Naive thymus-derived CD8-positive, alpha-beta T cell (primary cell): Measurements from ENCODE around the gene PCDHGA12. TPM values are rescaled to one million over a fixed set of nuclear protein-coding genes. Genes with fewer than 3 reads are reported as not detected.
"Not testable (repeated sequence)": the region's sequence is repeated elsewhere in the genome, so short reads cannot be mapped to it uniquely, and the experiment has no call there.

ENCODE experiments used
- ATAC-seq, 2 donors: fragments of 150-1000 bp; cut with Tn5 transposase in 1 of 2; sonication (Bioruptor Pico), chemical (Tn5 transposase) in 1 of 2; 1 replicate in 1 of 2; 2 replicates in 1 of 2; pipeline ENCODE4 v1.10.0; 2021; ENCODE audit warnings: mild to moderate bottlenecking in 2 of 2, moderate library complexity in 2 of 2
- POLR2A ChIA-PET: fragments of 350-600 bp; sonication (Branson Sonifier 250); formaldehyde crosslinking; loops from one replicate; lab custom pipeline; 2021; ENCODE audit warnings: antibody characterized with exemption; lab: Charles Lee
- DNase-seq, 10 donors: peaks; one replicate each; pipeline versions ENCODE4 v3.0.0 to v3.0.0-alpha.2; 2020 to 2022
- H3K27ac Mint-ChIP-seq, 10 donors: one replicate each; pipeline ENCODE4 v1.8.0; 2020 to 2022; ENCODE audit warnings: mild to moderate bottlenecking in 10 of 10, mixed read lengths in 10 of 10, moderate library complexity in 4 of 10, inconsistent platforms in 1 of 10
- H3K27me3 Mint-ChIP-seq, 5 donors: one replicate each; pipeline ENCODE4 v1.8.0; 2021 to 2022; ENCODE audit warnings: mixed read lengths in 5 of 5
- H3K36me3 Mint-ChIP-seq, 3 donors: one replicate each; pipeline ENCODE4 v1.8.0; 2020 to 2022; ENCODE audit warnings: mixed read lengths in 3 of 3, mild to moderate bottlenecking in 2 of 3, inconsistent platforms in 1 of 3
- H3K4me1 Mint-ChIP-seq, 4 donors: one replicate each; pipeline ENCODE4 v1.8.0; 2021 to 2022; ENCODE audit warnings: mixed read lengths in 4 of 4
- H3K4me3 Mint-ChIP-seq, 10 donors: one replicate each; pipeline ENCODE4 v1.8.0; 2020 to 2022; ENCODE audit warnings: mild to moderate bottlenecking in 10 of 10, mixed read lengths in 10 of 10, moderate library complexity in 6 of 10, inconsistent platforms in 1 of 10
- H3K9me3 Mint-ChIP-seq, 9 donors: one replicate each; pipeline ENCODE4 v1.8.0; 2020 to 2022; ENCODE audit warnings: mixed read lengths in 9 of 9, mild to moderate bottlenecking in 3 of 9, inconsistent platforms in 1 of 9, moderate library complexity in 1 of 9
- polyA plus RNA-seq, 3 donors: library from polyadenylated mRNA; unstranded; fragments of 300-500 nt; fragmentation: Illumina TruSeq; gene quantifications; one replicate each; pipeline ENCODE4 v1.2.3, GENCODE V29; 2021
- total RNA-seq, 8 experiments: library from RNA in 2 of 8; stranded (reverse) in 2 of 8; gene quantifications; one replicate each; pipeline ENCODE4 v1.2.3 and lab custom pipeline; 2021 to 2026

The PCDHGA12 gene
- total and polyA plus RNA-seq, 5 experiments from 2014 or later, result 0.06 to 0.22 (median 0.07) TPM; not detected in 2

DNA sequence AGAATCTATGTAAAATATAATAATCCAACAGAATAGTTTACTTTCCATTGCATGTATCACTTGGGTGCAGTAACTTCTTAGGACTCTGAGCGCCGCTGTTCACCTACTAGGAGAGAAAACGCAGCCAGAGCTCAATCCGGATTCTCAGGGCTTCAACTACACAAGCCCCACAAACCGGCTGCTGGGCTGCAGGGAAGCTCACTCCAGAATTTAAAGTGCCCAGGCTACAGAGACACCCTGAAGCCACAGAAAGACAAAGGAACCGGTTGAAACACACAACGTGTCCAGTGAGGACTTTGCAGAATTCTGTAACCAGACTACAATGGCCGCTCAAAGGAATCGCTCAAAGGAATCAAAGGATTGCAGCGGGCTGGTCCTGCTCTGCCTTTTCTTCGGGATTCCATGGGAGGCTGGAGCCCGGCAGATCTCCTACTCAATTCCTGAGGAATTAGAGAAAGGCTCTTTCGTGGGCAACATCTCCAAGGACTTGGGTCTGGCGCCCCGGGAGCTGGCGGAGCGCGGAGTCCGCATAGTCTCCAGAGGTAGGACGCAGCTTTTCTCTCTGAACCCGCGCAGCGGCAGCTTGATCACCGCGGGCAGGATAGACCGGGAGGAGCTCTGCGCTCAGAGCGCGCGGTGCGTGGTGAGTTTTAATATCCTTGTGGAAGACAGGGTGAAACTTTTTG, 17.3 kb upstream of the PCDHGA12 start, which contains the start of gene PCDHGA10:
PCDHGA10 (plus strand) TSS at position 134 of the 686 bp plus-strand sequence; CDS start at position 323, 189 bp downstream.
- Mint-ChIP-seq H3K27me3 (peaks cover 46 to 73% (median 64%) of the 10 kb centered on the region in 5 donors), H3K36me3 (peaks cover 17 to 44% (median 23%) of the 10 kb centered on the region in 3 donors), H3K9me3 (peaks cover 0 to 63% (median 43%) of the 10 kb centered on the region in 9 donors), H3K4me1 (peaks cover 10 to 24% (median 15%) of the 10 kb centered on the region in 4 donors), H3K4me3 (peak within 1 kb of the TSS; percentile 78 to 91 (median 90)), H3K27ac (peak within 1 kb of the TSS in 3 of 10 donors; percentile 46 to 76 (median 50))
- POLR2A ChIA-PET, result interaction anchor here (1.6 kb wide), 1 partner anchor 93 kb away, joined by 4 read pairs; the partner anchor contains the start of gene TAF7
- ATAC-seq, result peak; percentile 77 to 78
- DNase-seq, result peak in 9 of 10 donors; percentile 16 to 72 (median 48)

DNA sequence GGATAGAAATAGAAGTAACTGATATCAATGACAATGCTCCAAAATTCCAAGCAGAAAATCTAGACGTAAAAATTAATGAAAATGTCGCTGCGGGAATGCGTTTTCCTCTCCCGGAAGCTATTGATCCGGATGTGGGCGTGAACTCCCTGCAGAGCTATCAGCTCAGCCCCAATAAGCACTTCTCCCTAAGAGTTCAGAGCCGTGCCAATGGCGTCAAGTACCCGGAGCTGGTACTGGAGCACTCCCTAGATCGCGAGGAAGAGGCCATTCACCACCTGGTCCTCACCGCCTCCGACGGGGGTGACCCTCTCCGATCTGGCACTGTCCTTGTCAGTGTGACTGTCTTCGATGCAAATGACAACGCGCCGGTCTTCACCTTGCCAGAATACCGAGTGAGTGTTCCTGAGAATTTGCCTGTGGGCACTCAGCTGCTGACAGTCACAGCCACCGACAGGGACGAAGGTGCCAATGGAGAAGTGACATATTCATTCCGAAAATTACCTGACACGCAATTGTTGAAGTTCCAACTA, 16.7 kb upstream of the PCDHGA12 start:
- H3K9me3 Mint-ChIP-seq, result peaks cover 0 to 63% (median 43%) of the 10 kb centered on the region in 9 donors
- H3K4me1 Mint-ChIP-seq, result peaks cover 9 to 24% (median 16%) of the 10 kb centered on the region in 4 donors
- peak overlapping the region; percentile 78 to 91 (median 90) for H3K4me3 Mint-ChIP-seq
- DNase-seq (no peak), ATAC-seq (no peak)
- POLR2A ChIA-PET, result interaction anchor here (1.6 kb wide), 1 partner anchor 93 kb away, joined by 4 read pairs; the partner anchor contains the start of gene TAF7
- peaks cover 48 to 73% (median 65%) of the 10 kb centered on the region in 5 donors for H3K27me3 Mint-ChIP-seq
- peaks cover 22 to 44% (median 23%) of the 10 kb centered on the region in 3 donors for H3K36me3 Mint-ChIP-seq
- H3K27ac Mint-ChIP-seq, result peak overlapping the region in 3 of 10 donors; percentile 44 to 76 (median 46)

DNA sequence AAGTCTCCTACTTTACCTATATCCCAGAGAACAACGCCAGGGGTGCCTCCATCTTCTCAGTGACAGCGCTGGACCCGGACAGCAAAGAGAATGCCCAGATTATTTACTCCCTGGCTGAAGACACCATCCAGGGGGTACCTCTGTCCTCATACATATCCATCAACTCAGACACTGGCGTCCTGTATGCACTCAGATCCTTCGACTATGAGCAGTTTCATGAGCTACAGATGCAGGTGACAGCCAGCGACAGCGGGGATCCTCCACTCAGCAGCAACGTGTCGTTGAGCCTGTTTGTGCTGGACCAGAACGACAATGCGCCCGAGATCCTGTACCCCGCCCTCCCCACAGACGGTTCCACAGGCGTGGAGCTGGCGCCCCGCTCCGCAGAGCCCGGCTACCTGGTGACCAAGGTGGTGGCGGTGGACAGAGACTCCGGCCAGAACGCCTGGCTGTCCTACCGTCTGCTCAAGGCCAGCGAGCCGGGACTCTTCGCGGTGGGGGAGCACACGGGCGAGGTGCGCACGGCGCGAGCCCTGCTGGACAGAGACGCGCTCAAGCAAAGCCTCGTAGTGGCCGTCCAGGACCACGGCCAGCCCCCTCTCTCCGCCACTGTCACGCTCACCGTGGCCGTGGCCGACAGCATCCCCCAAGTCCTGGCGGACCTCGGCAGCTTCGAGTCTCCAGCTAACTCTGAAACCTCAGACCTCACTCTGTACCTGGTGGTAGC, 15.6 kb upstream of the PCDHGA12 start:
- peaks cover 0 to 62% (median 39%) of the 10 kb centered on the region in 9 donors for H3K9me3 Mint-ChIP-seq
- POLR2A ChIA-PET, H3K27ac Mint-ChIP-seq: not testable (repeated sequence)

DNA sequence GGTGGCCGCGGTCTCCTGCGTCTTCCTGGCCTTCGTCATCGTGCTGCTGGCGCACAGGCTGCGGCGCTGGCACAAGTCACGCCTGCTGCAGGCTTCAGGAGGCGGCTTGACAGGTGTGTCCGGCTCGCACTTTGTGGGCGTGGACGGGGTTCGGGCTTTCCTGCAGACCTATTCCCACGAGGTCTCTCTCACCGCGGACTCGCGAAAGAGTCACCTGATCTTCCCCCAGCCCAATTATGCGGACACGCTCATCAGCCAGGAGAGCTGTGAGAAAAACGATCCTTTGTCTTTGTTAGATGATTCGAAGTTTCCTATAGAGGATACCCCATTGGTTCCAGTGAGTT, 15.1 kb upstream of the PCDHGA12 start:
- peaks cover 48 to 74% (median 63%) of the 10 kb centered on the region in 5 donors for H3K27me3 Mint-ChIP-seq
- peaks cover 0 to 64% (median 35%) of the 10 kb centered on the region in 9 donors for H3K9me3 Mint-ChIP-seq
- POLR2A ChIA-PET, ATAC-seq, DNase-seq, H3K27ac Mint-ChIP-seq: not testable (repeated sequence)
- H3K4me3 Mint-ChIP-seq, result peak overlapping the region in 6 of 10 donors; percentile 14 to 49 (median 31)
- peaks cover 9 to 24% (median 17%) of the 10 kb centered on the region in 4 donors for H3K4me1 Mint-ChIP-seq
- H3K36me3 Mint-ChIP-seq, result peaks cover 21 to 41% (median 25%) of the 10 kb centered on the region in 3 donors

More for the DNA sequence above, 15.6 kb upstream of the PCDHGA12 start:
- Mint-ChIP-seq H3K27me3 (peaks cover 47 to 74% (median 61%) of the 10 kb centered on the region in 5 donors), H3K4me3 (peak overlapping the region in 8 of 10 donors; percentile 0 to 81 (median 36)), H3K36me3 (peaks cover 19 to 40% (median 24%) of the 10 kb centered on the region in 3 donors), H3K4me1 (peaks cover 9 to 24% (median 16%) of the 10 kb centered on the region in 4 donors)
- DNase-seq, ATAC-seq: not testable (repeated sequence)

DNA sequence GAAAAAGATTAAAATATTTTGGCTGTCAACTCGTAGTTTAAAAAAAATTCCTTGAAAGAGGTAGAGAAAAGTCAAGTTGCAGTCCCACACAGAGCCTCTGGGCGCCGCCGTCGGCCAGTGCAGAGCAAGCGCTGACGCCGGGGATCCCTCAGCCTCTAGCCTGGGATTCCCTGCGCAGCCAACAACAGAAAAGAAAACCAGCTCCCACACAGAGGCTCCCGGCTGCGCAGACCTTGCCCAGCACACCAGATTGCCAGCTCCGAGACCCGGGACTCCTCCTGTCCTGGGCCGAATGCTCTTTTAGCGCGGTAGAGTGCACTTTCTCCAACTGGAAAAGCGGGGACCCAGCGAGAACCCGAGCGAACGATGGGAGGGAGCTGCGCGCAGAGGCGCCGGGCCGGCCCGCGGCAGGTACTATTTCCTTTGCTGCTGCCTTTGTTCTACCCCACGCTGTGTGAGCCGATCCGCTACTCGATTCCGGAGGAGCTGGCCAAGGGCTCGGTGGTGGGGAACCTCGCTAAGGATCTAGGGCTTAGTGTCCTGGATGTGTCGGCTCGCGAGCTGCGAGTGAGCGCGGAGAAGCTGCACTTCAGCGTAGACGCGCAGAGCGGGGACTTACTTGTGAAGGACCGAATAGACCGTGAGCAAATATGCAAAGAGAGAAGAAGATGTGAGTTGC, 12.7 kb upstream of the PCDHGA12 start, which contains the start of gene PCDHGB7:
PCDHGB7 (plus strand) TSS at position 184 of the 679 bp plus-strand sequence; CDS start at position 367, 183 bp downstream.
- peaks cover 51 to 90% (median 72%) of the 10 kb centered on the region in 5 donors for H3K27me3 Mint-ChIP-seq
- peaks cover 36 to 54% (median 38%) of the 10 kb centered on the region in 3 donors for H3K36me3 Mint-ChIP-seq
- peak within 1 kb of the TSS in 5 of 10 donors; percentile 7 to 80 (median 53) for H3K27ac Mint-ChIP-seq
- H3K4me3 Mint-ChIP-seq, result peak within 1 kb of the TSS; percentile 49 to 80 (median 70)
- peak; percentile 38 to 65 for ATAC-seq
- H3K9me3 Mint-ChIP-seq, result peaks cover 0 to 85% (median 36%) of the 10 kb centered on the region in 9 donors
- DNase-seq, result peak in 8 of 10 donors; percentile 19 to 39 (median 28)
- POLR2A ChIA-PET, result not testable (repeated sequence)
- H3K4me1 Mint-ChIP-seq, result peaks cover 9 to 28% (median 19%) of the 10 kb centered on the region in 4 donors

DNA sequence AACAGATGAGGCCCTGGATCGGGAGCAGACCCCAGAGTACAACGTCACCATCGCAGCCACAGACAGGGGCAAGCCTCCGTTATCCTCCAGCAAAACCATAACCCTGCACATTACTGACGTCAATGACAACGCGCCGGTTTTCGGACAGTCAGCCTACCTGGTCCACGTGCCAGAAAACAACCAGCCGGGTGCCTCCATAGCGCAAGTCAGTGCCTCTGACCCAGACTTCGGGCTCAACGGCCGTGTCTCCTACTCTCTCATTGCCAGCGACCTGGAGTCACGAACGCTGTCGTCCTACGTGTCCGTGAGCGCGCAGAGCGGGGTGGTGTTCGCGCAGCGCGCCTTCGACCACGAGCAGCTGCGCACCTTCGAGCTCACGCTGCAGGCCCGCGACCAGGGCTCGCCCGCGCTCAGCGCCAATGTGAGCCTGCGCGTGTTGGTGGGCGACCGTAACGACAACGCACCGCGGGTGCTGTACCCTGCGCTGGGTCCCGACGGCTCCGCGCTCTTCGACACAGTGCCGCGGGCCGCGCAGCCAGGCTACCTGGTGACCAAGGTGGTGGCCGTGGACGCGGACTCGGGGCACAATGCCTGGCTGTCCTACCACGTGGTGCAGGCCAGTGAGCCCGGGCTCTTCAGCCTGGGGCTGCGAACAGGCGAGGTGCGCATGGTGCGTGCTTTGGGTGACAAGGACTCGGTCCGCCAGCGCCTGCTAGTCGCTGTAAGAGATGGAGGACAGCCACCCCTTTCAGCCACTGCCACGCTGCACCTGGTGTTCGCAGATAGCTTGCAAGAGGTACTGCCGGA, 11.0 kb upstream of the PCDHGA12 start:
- Mint-ChIP-seq H3K36me3 (peaks cover 36 to 61% (median 36%) of the 10 kb centered on the region in 3 donors), H3K9me3 (peaks cover 0 to 85% (median 39%) of the 10 kb centered on the region in 9 donors), H3K27me3 (peaks cover 46 to 90% (median 68%) of the 10 kb centered on the region in 5 donors), H3K27ac (peak overlapping the region in 4 of 10 donors; percentile 7 to 90 (median 62)), H3K4me1 (peaks cover 0 to 19% (median 8%) of the 10 kb centered on the region in 4 donors), H3K4me3 (peak overlapping the region in 4 of 10 donors; percentile 23 to 67 (median 44))
- no peak for DNase-seq
- no peak for ATAC-seq
- POLR2A ChIA-PET, result no interaction called here

DNA sequence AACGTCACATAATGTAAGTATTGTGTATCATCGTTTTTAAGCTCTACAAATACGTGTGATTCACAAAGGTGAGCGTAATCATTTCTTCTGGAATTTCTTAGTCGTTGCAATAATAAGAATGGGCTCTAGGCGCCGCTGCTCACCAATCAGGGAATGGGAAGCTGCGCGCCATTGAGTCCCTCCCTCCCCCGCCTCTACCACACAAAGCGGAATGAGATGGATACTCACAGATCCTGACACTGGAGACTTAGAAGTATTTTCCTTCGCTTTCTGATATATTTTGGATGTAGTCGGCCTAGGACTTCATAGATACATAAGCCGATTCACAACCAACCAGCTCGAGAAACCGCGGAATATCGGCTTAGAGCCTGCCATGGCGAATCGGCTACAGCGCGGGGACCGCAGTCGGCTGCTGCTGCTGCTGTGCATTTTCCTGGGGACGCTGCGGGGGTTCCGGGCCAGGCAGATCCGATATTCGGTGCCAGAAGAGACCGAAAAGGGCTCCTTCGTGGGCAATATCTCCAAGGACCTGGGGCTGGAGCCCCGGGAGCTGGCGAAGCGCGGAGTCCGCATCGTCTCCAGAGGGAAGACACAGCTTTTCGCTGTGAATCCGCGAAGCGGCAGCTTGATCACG, 9.3 kb upstream of the PCDHGA12 start, which contains the start of gene PCDHGA11:
PCDHGA11 (plus strand) TSS at position 197 of the 634 bp plus-strand sequence; CDS start at position 374, 177 bp downstream.
- POLR2A ChIA-PET, result no interaction called here
- peak; percentile 39 to 49 for ATAC-seq
- H3K4me3 Mint-ChIP-seq, result peak within 1 kb of the TSS; percentile 50 to 85 (median 76)

DNA sequence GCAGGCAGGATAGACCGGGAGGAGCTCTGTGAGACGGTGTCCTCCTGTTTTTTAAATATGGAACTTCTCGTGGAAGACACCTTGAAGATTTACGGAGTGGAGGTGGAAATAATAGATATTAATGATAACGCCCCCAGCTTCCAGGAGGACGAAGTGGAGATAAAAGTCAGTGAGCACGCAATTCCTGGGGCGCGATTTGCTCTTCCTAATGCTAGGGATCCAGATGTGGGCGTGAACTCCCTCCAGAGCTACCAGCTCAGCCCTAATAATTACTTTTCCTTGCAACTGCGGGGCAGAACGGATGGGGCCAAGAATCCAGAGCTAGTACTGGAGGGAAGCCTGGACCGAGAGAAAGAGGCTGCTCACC, 8.8 kb upstream of the PCDHGA12 start:
- POLR2A ChIA-PET, result no interaction called here
- Mint-ChIP-seq H3K27me3 (peaks cover 44 to 90% (median 69%) of the 10 kb centered on the region in 5 donors), H3K9me3 (peaks cover 0 to 86% (median 36%) of the 10 kb centered on the region in 9 donors), H3K4me1 (peaks cover 0 to 17% (median 5%) of the 10 kb centered on the region in 4 donors), H3K27ac (peak overlapping the region in 2 of 10 donors; percentile 64 to 93), H3K36me3 (peaks cover 31 to 58% (median 35%) of the 10 kb centered on the region in 3 donors), H3K4me3 (peak overlapping the region; percentile 50 to 85 (median 74))
- DNase-seq, result no peak
- no peak for ATAC-seq

More for the DNA sequence above, 9.3 kb upstream of the PCDHGA12 start, which contains the start of gene PCDHGA11:
- peak within 1 kb of the TSS in 2 of 10 donors; percentile 64 to 93 for H3K27ac Mint-ChIP-seq
- peak in 4 of 10 donors; percentile 20 to 42 (median 34) for DNase-seq
- peaks cover 0 to 17% (median 5%) of the 10 kb centered on the region in 4 donors for H3K4me1 Mint-ChIP-seq
- peaks cover 46 to 90% (median 68%) of the 10 kb centered on the region in 5 donors for H3K27me3 Mint-ChIP-seq
- H3K9me3 Mint-ChIP-seq, result peaks cover 0 to 86% (median 36%) of the 10 kb centered on the region in 9 donors
- peaks cover 31 to 54% (median 35%) of the 10 kb centered on the region in 3 donors for H3K36me3 Mint-ChIP-seq

DNA sequence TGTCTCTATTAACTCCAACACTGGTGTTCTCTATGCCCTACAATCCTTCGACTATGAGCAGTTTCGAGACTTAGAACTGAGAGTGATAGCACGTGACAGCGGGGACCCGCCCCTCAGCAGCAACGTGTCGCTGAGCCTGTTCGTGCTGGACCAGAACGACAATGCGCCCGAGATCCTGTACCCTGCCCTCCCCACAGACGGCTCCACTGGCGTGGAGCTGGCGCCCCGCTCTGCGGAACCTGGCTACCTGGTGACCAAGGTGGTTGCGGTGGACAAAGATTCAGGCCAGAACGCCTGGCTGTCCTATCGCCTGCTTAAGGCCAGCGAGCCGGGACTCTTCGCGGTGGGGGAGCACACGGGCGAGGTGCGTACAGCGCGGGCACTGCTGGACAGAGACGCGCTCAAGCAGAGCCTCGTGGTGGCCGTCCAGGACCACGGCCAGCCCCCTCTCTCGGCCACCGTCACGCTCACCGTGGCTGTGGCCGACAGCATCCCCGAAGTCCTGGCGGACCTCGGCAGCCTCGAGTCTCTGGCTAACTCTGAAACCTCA, 7.5 kb upstream of the PCDHGA12 start:
- POLR2A ChIA-PET, result no interaction called here
- Mint-ChIP-seq H3K27me3 (peaks cover 49 to 91% (median 73%) of the 10 kb centered on the region in 5 donors), H3K27ac (peak overlapping the region in 1 of 10 donors; percentile 40), H3K4me3 (peak overlapping the region in 1 of 10 donors; percentile 42), H3K4me1 (peaks cover 0 to 14% (median 5%) of the 10 kb centered on the region in 4 donors), H3K36me3 (peaks cover 30 to 64% (median 35%) of the 10 kb centered on the region in 3 donors), H3K9me3 (peaks cover 0 to 87% (median 36%) of the 10 kb centered on the region in 9 donors)
- DNase-seq (no peak), ATAC-seq (no peak)
